SK-N-SH treated with all-trans-retinoic acid at 6 μM for 48 hours (cell line): ENCODE measurements around the gene FOXI2.

Experiments
- ARNTL ChIP-seq: fragments of 450-650 bp; formaldehyde crosslinking; IDR thresholded peaks from 2 replicates; pipeline ENCODE4 v1.5.0; 2020; ENCODE audit warnings: low read depth, mild to moderate bottlenecking, moderate library complexity, borderline replicate concordance
- CREB5 ChIP-seq: fragments of 250-450 bp; sonication (Bioruptor Pico); IDR thresholded peaks from 2 replicates; pipeline ENCODE4 v1.5.1; 2020; ENCODE audit warnings: low read depth, mild to moderate bottlenecking, moderate library complexity
- CSDC2 ChIP-seq: fragments of 250-450 bp; sonication (Bioruptor Pico); IDR thresholded peaks from 2 replicates; pipeline ENCODE4 v1.5.0; 2020; ENCODE audit warnings: mild to moderate bottlenecking, moderate library complexity
- CSRNP3 ChIP-seq: fragments of 250-450 bp; sonication (Bioruptor Pico); IDR thresholded peaks from 2 replicates; pipeline ENCODE4 v1.5.1; 2021; ENCODE audit warnings: mild to moderate bottlenecking, moderate library complexity
- PATZ1 ChIP-seq: fragments of 250-450 bp; sonication (Bioruptor Pico); IDR thresholded peaks from 2 replicates; pipeline ENCODE4 v1.8.0; 2020; ENCODE audit warnings: mild to moderate bottlenecking, moderate library complexity, borderline replicate concordance
- TCF4 ChIP-seq: fragments of 250-450 bp; sonication (Bioruptor Pico); IDR thresholded peaks from 2 replicates; pipeline ENCODE4 v1.8.0; 2021; ENCODE audit warnings: mild to moderate bottlenecking, moderate library complexity, borderline replicate concordance
- TOX ChIP-seq: fragments of 250-450 bp; sonication (Bioruptor Pico); IDR thresholded peaks from 2 replicates; pipeline ENCODE4 v1.8.0; 2021; ENCODE audit warnings: mild to moderate bottlenecking, moderate library complexity, borderline replicate concordance
- ZC3H10 ChIP-seq: fragments of 250-450 bp; sonication (Bioruptor Pico); IDR thresholded peaks from 2 replicates; pipeline ENCODE4 v1.5.1; 2021; ENCODE audit warnings: mild to moderate bottlenecking, moderate library complexity
- ZFP3 ChIP-seq: fragments of 250-450 bp; sonication (Bioruptor Pico); IDR thresholded peaks from 2 replicates; pipeline ENCODE4 v1.5.0; 2020; ENCODE audit warnings: mild to moderate bottlenecking, moderate library complexity
- ZFP30 ChIP-seq: fragments of 450-650 bp; formaldehyde crosslinking; IDR thresholded peaks from 2 replicates; pipeline ENCODE4 v1.5.0; 2022; ENCODE audit warnings: mild to moderate bottlenecking, moderate library complexity
- ZNF565 ChIP-seq: fragments of 450-650 bp; formaldehyde crosslinking; conservative IDR thresholded peaks from 2 replicates; pipeline ENCODE4 v1.5.0; 2020; ENCODE audit warnings: low read depth, mild to moderate bottlenecking, moderate library complexity

GRCh38 chr10:127762925-127763324 is 25.9 kb downstream of the FOXI2 start:
- TF ChIP-seq CREB5 (CRISPR knock-in tag) (no peak), ZFP3 (no peak), CSRNP3 (CRISPR knock-in tag) (no peak), ZNF565 (CRISPR knock-in tag) (no peak), PATZ1 (CRISPR knock-in tag) (no peak), ZFP30 (no peak), CSDC2 (CRISPR knock-in tag) (no peak), TOX (no peak), TCF4 (CRISPR knock-in tag) (no peak), ARNTL (no peak), ZC3H10 (CRISPR knock-in tag) (no peak)
